Ishikawa (cell line): ENCODE measurements around the gene FOXG1.

Experiments
- CEBPB ChIP-seq: IDR thresholded peaks from 2 replicates; pipeline ENCODE4 v1.6.1; 2012
- CREB1 ChIP-seq: IDR thresholded peaks from 2 replicates; pipeline ENCODE4 v1.6.1; 2012; ENCODE audit warnings: low read depth
- EGR1 ChIP-seq: IDR thresholded peaks from 2 replicates; pipeline ENCODE4 v1.6.1; 2012
- EP300 ChIP-seq: IDR thresholded peaks from 2 replicates; pipeline ENCODE4 v1.6.1; 2012; ENCODE audit warnings: borderline replicate concordance
- FOXM1 ChIP-seq: IDR thresholded peaks from 2 replicates; pipeline ENCODE4 v1.6.1; 2012; ENCODE audit warnings: low read depth, borderline replicate concordance
- MAX ChIP-seq: IDR thresholded peaks from 2 replicates; pipeline ENCODE4 v1.6.1; 2012
- NFIC ChIP-seq: IDR thresholded peaks from 2 replicates; pipeline ENCODE4 v1.6.1; 2012
- RAD21 ChIP-seq: IDR thresholded peaks from 2 replicates; pipeline ENCODE4 v1.6.1; 2012; ENCODE audit warnings: low read depth
- REST ChIP-seq: IDR thresholded peaks from 2 replicates; pipeline ENCODE4 v1.6.1; 2012; ENCODE audit warnings: low read depth, mild to moderate bottlenecking
- TAF1 ChIP-seq: IDR thresholded peaks from 2 replicates; pipeline ENCODE4 v1.6.1; 2012; ENCODE audit warnings: low read depth, mild to moderate bottlenecking
- TCF12 ChIP-seq: IDR thresholded peaks from 2 replicates; pipeline ENCODE4 v1.6.1; 2012; ENCODE audit warnings: low read depth
- TEAD4 ChIP-seq: IDR thresholded peaks from 2 replicates; pipeline ENCODE4 v1.6.1; 2012
- USF1 ChIP-seq: IDR thresholded peaks from 2 replicates; pipeline ENCODE4 v1.6.1; 2012
- YY1 ChIP-seq: IDR thresholded peaks from 2 replicates; pipeline ENCODE4 v1.6.1; 2012; ENCODE audit warnings: low read depth
- ZBTB7A ChIP-seq: IDR thresholded peaks from 2 replicates; pipeline ENCODE4 v1.6.1; 2012; ENCODE audit warnings: low read depth

Gene FOXG1

GRCh38 chr14:28782301-28782700 lies 15.7 kb downstream of the FOXG1 start:
- TF ChIP-seq MAX (no peak), CREB1 (no peak), TCF12 (no peak), NFIC (no peak), YY1 (no peak), RAD21 (no peak), USF1 (no peak), ZBTB7A (no peak), REST (no peak), EP300 (no peak)

GRCh38 chr14:28783664-28784063 lies 17.1 kb downstream of the FOXG1 start:
- TF ChIP-seq RAD21 (no peak), ZBTB7A (no peak), TAF1 (no peak), TEAD4 (no peak), TCF12 (no peak), REST (no peak), FOXM1 (no peak), CREB1 (no peak), YY1 (no peak), EGR1 (no peak), NFIC (no peak), USF1 (no peak), MAX (no peak), EP300 (no peak), CEBPB (no peak)

GRCh38 chr14:28784096-28785048 lies 17.8 kb downstream of the FOXG1 start:
- no peak for TF ChIP-seq ZBTB7A
- TF ChIP-seq EGR1, result no peak
- no peak for TF ChIP-seq REST
- TF ChIP-seq TEAD4, result no peak
- TF ChIP-seq NFIC, result no peak
- no peak for TF ChIP-seq EP300
- no peak for TF ChIP-seq USF1
- no peak for TF ChIP-seq CEBPB
- no peak for TF ChIP-seq MAX
- no peak for TF ChIP-seq RAD21
- TF ChIP-seq FOXM1, result no peak
- no peak for TF ChIP-seq TCF12
- TF ChIP-seq YY1, result no peak
